Measurements from ENCODE around the gene PTX3.

Gene PTX3

DNA sequence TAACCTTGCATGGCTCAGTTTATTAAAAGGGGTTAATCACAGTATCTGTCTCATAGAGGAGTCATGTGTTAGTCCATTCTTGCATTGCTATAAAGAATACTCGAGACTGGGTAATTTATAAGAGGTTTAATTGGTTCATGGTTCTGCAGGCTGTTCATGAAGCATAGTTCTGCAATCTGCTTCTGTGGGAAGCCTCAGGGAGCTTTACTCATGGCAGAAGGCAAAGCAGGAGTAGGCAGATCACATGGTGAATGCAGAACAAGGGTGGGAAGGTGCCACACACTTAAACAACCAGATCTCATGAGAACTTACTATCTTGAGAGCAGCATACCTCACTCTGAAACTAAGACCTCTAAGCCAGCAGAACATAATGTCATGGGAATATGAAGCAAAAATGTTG lies 42.2 kb upstream of the PTX3 start:
- no peak for DNase-seq (ENCODE audit: low spot score)
- TF ChIP-seq, protein P1, sequence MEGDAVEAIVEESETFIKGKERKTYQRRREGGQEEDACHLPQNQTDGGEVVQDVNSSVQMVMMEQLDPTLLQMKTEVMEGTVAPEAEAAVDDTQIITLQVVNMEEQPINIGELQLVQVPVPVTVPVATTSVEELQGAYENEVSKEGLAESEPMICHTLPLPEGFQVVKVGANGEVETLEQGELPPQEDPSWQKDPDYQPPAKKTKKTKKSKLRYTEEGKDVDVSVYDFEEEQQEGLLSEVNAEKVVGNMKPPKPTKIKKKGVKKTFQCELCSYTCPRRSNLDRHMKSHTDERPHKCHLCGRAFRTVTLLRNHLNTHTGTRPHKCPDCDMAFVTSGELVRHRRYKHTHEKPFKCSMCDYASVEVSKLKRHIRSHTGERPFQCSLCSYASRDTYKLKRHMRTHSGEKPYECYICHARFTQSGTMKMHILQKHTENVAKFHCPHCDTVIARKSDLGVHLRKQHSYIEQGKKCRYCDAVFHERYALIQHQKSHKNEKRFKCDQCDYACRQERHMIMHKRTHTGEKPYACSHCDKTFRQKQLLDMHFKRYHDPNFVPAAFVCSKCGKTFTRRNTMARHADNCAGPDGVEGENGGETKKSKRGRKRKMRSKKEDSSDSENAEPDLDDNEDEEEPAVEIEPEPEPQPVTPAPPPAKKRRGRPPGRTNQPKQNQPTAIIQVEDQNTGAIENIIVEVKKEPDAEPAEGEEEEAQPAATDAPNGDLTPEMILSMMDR (IDR thresholded peaks at IDR 0.05; ENCODE audit: extremely low read depth, insufficient read depth, missing control alignments), result no peak
- in situ Hi-C loops (cut with MboI; ENCODE audit: low pct_unique_long_range_greater_than_20kb, low sequenced_read_pairs, unreplicated experiment), result no loop called here

DNA sequence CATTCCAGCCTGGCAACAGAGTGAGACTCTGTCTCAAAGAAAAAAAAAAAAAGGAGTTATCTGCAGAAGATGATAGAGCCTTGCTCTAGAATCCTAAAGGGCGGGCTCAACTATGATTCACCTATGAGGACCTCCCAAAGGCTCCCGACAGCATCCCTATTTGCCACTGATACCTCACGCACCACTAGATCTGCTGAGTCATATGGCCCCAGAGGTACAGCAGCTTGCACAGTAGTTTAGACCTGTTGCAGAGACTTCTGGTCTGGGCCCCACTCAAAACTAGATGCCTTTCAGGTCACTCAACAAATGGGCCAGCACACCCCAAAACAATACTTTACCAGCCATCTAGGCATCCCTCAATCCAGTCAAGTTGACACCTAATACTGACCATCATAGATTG lies 38.1 kb upstream of the PTX3 start:
- in situ Hi-C loops (cut with MboI; ENCODE audit: low pct_unique_long_range_greater_than_20kb, low sequenced_read_pairs, unreplicated experiment), result no loop called here
- DNase-seq (ENCODE audit: low spot score), result no peak
- TF ChIP-seq, protein P1 (IDR thresholded peaks at IDR 0.05; ENCODE audit: extremely low read depth, insufficient read depth, missing control alignments), result no peak

DNA sequence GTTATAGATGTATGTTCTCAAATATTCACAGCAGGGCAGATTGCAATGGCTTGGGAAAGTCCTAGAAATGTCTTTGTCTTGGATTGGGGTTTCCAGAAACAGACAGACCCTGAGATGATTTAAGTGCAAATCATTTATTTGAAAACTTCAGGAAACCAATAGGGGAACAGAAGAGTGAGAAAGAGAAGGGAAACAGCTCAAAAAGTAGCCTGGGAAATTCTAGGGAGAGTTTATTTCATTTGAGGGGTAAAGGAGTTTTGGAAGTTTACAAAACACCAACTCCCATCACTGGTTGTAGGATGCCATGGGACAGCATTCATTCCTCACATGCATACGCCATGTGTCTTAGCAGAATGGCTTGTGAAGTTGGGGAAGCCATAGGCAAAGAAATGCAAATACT lies 32.3 kb upstream of the PTX3 start:
- TF ChIP-seq, protein P1 (IDR thresholded peaks at IDR 0.05; ENCODE audit: extremely low read depth, insufficient read depth, missing control alignments), result no peak
- in situ Hi-C loops (cut with MboI; ENCODE audit: low pct_unique_long_range_greater_than_20kb, low sequenced_read_pairs, unreplicated experiment), result no loop called here
- DNase-seq (ENCODE audit: low spot score), result no peak

DNA sequence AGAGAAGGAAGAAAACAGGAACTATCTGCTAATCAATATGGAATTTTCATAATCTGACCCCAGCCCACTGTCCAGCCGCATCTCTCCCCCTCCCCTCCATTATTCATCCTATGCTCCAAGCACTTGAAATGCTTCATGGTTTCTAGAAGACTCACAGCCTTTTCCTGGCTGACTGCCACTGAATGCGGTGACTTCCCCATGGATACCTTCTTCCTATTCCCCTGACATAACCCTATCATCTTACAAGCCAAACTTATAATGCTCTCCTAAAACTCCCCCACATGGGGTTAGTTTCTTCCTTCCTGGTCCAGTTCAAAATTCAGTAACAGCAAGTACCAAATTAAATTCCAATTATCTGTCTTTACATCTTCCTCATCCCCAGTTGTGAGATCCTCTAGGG lies 31.2 kb upstream of the PTX3 start:
- DNase-seq (ENCODE audit: low spot score), result no peak
- in situ Hi-C loops (cut with MboI; ENCODE audit: low pct_unique_long_range_greater_than_20kb, low sequenced_read_pairs, unreplicated experiment), result no loop called here
- TF ChIP-seq, protein P1 (IDR thresholded peaks at IDR 0.05; ENCODE audit: extremely low read depth, insufficient read depth, missing control alignments), result no peak

DNA sequence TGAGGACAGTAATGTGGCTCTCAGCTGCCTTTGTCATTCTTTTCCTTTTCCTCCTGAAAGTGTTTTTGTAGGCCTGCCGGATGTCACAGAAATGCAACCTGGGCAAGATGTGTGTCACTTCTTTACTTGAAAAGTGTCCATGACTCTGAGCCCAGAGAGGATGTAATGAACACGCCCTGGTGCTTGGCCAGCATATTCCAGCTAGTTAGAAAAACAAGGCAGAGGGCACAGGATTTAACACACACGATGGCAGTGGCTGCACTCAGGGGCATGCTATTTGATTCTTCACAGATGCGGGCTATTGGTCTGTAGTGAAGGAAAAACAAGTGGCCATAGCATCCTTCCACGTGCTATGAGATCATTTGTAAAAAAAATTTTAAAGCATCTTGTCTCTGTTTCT lies 30.3 kb upstream of the PTX3 start:
- no peak for DNase-seq (ENCODE audit: low spot score)
- in situ Hi-C loops (cut with MboI; ENCODE audit: low pct_unique_long_range_greater_than_20kb, low sequenced_read_pairs, unreplicated experiment), result no loop called here
- TF ChIP-seq, protein P1 (IDR thresholded peaks at IDR 0.05; ENCODE audit: extremely low read depth, insufficient read depth, missing control alignments), result no peak

DNA sequence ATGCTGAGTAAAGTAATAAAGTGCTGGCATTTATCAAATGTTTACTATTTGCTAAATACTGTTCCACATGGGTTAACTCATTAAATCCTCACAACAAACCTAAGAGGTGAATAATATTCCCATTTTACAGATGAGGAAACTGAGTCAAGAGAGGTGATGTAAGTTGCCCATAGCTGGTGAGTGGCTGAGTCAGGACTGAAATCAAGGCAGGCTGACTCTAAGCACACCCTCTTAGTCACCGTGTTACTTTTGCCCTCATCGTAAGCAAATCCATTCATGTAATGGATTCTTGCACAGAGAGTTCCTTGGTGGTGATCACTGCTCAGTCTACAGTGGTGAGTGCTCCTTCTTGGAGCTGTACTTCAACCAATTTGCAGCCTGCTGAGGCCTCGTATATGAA lies 28.9 kb upstream of the PTX3 start:
- TF ChIP-seq, protein P1 (IDR thresholded peaks at IDR 0.05; ENCODE audit: extremely low read depth, insufficient read depth, missing control alignments), result no peak
- in situ Hi-C loops (cut with MboI; ENCODE audit: low pct_unique_long_range_greater_than_20kb, low sequenced_read_pairs, unreplicated experiment), result no loop called here
- no peak for DNase-seq (ENCODE audit: low spot score)

All from GM13977 (cell line).